HG03097 (cell line): ENCODE results near the gene USP48.

ENCODE experiments used
- ATAC-seq: cut with Tn5 transposase; IDR thresholded peaks from one replicate; pipeline ENCODE4 v1.9.1; 2021; ENCODE audit not compliant: unreplicated experiment, low FRiP score

The USP48 gene

DNA sequence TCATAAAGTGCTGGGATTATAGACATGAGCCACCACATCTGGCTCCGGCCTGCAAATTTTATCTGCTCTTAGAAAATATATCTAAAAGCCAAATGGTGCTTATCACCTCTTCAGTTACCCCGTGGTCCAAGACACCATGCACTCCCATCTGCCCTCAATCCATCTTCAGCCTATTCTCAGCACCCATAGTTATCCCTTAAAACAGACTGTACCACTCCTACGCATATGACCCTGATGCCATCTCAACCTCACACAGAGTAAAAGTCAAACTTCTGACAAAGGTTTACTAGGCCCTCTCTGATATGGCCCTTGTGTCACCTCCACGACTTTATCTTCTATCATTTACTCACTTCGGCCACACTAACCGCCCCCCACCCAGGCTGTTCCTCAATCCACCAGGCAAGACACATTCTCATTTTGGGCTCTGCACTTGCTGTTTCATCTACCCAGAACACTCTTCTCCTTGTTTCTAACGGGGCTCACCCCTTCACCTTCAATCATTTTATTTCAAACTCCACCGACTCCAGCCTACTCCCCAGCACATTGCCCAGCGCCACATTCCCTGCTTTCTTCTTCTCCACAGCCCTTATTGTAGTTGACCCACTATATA, 33.0 kb downstream of the USP48 start:
- no peak for ATAC-seq

DNA sequence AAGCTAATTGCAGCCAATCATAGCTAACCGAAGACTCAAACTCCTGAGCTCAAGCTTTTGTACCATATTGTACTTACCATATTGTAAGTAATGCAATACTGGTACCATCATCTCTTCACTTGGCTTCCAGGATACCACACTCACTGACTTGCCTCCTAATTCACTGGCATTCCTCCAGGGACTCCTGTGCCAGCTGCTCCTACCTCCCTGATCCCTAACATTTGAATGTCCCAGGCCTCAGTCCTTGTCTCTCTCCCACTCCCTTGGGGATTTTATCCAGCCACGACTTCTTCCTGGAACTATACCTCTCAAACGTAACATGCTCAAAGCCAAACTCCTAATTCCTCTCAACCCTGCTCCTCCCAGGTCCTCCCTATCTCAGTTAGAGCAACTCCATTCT, 33.8 kb downstream of the USP48 start:
- ATAC-seq, result no peak

GRCh38 chr1:21743476-21743875, 39.5 kb downstream of the USP48 start:
- no peak for ATAC-seq

GRCh38 chr1:21742578-21742977, 40.4 kb downstream of the USP48 start:
- no peak for ATAC-seq

GRCh38 chr1:21741206-21741605, 41.7 kb downstream of the USP48 start:
- ATAC-seq, result no peak

GRCh38 chr1:21736876-21737275, 46.1 kb downstream of the USP48 start:
- ATAC-seq, result no peak

- no peak for ATAC-seq
These were observed 46.9 kb downstream of the USP48 start for GRCh38 chr1:21736011-21736410.

DNA sequence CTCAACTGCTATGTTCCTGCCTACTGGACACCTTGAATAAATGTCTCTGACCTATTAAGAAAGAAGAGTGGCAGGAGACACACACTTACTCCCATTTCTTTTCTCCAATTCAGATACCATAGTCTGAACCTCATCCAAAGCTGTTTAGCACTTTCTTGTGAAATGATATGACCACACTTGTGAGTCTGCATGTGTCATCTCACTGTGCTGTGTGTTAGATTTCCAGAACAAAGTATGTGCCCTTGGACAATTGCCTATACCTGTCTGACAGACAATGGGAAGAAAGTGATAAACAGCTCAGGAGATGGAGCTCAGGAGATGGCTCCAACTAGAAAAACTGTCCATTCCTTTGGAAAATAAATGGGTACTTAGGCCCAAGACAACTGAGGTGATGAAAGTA, 48.4 kb downstream of the USP48 start:
- ATAC-seq, result no peak

DNA sequence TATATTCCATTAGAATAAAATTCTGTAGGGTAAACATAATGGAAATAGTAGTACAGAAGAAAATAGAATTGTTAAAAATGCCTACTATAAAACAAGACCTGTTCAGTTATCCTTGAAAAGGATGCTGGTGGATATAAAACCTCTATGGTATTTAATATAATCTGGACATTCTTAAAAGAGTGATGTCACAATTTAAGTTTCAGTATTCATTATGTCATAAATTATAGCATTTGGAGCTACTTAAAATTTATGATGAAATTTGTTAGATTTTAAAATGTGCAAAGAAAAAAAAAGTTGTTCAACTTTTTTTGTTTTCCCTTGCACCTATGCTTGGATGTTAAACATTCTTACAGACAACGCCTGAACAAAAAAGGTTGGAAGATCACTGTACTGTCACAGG, 50.3 kb downstream of the USP48 start:
- no peak for ATAC-seq

GRCh38 chr1:21725748-21726392, 57.1 kb downstream of the USP48 start:
- ATAC-seq, result no peak

DNA sequence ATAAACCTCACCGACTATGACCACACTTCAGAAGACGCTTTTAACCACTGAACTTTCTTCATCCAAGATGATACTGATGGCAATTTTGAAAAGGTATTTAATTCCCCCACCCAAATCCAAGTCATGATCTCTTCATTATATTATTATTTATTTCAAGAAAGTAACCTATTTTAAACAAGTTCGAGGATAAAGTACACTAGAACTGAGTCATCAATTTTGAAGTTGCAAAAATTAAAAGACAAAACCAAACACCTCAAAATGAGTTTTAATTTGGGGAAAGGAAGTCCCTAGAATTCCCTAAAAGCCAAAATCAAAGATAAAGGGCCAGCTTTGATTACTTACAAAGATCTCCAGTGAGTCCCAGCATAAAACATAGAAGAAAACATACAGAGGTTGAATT, 58.4 kb downstream of the USP48 start:
- no peak for ATAC-seq

DNA sequence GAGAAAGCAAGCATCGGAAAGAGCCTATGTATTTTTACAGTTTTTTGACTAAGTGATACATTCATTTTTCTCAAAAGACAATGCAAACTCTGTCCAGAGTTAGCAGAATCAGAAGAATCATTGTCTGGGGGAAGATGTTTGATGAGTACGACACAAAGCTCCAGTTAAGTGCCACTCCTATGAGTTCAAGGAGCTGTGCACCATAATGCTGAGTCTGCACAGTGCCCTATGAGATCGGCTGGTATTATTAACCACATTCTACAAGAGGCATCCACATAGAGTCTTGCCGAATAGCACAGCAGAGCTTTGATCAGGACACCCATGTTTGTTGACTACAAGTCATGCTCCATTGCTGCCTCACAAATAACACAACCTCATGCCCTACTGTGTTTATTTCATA, 58.9 kb downstream of the USP48 start:
- no peak for ATAC-seq

- ATAC-seq, result no peak
These were observed 61.5 kb downstream of the USP48 start for GRCh38 chr1:21721295-21721985.

DNA sequence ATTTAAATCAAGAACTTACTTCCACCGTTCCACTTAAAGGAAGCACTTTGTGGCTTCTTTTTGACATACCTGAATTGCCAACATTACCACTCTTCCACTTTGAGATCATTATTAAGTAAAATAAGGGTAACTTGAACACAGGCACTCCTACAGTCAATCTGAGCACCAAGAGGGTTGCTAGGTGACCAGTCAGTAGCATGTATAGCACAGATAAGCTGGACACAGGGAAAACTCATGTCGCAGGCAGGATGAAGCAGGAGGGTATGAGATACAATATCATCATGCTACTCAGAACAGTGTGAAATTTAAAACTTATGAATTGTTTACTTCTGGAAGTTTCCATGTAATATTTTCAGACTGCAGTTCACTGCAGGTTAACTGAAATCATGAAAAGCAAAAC, 66.8 kb downstream of the USP48 start:
- ATAC-seq, result no peak

DNA sequence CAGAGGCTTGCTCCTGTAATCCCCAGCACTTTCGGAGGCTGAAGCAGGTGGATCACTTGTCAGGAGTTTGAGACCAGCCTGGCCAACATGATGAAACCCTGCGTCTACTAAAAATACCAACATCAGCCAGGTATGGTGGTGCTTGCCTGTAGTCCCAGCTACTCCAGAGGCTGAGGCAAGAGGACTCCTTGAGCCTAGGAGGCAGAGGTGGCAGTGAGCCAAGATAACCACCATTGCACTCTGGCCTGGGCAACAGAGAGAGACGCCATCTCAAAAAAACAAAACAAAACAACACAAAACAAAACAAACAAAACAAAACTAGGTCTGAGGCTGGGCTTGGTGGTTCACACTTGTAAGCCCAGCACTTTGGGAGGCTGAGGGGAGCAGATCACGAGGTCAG, 75.1 kb downstream of the USP48 start:
- ATAC-seq, result no peak

DNA sequence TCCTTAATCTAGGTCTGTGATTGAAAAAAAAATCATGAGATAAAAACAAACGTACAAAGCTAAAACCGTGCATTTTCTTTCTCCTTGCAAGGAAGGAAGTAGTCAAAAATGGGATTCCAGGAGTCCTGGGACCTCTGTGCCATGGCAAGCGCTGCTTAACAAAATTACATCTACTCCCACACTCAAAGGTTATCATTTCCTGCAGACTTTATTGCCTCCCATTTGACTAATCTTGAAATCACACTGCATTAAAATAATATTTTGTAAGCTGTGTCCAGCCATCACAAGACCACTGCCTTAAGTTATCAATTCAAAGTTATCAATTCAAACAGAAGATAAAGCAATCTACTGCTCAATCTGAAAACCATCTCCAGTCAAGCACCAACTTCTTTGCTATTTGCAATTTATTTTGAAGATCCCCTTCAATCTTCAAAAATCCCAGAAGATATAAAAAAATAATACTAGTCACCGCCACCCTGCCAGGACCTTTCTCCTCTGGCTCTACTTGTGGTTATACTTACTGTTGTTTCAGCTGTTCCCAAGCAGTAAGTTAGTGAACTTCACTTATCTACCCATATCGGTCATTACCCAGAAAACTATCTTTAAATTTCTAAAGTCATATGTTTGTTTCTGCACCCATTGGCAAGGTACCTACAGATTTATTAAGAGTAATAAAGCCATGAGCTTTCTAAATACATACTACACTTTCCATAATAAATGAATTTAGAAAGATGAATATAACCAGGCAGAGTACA, 75.7 kb downstream of the USP48 start:
- no peak for ATAC-seq

DNA sequence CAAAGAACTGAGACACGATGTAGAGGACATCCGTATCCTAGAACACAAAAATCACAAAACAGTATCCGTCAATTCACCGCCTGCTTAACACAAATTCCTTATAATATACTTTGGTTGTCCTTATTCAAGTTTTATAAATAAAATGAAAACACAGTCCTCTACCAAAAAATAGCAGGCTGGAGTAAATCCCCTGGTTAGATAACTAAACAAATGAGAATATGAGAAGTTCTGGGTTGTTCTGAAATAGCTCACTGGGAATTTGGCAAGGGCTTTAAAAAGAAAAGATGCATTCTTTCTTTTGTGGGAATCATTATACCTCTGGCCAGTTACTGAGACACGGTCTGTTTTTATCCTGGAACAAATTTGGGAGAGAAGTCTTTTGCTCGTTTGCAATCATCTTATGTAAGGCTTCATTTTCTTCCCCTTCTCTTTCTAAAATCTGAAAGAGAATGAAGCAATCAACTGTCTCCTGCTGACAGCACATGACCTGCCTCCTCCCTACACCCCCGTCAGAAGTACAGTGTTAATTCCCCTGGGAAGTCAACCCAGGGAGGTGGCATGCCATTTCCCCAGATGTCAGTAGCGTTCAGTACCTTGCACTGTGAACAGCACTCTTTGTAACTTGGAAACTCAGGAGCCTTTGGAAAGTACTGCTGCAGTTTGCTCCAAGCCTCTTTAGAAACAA, 76.7 kb downstream of the USP48 start:
- no peak for ATAC-seq

DNA sequence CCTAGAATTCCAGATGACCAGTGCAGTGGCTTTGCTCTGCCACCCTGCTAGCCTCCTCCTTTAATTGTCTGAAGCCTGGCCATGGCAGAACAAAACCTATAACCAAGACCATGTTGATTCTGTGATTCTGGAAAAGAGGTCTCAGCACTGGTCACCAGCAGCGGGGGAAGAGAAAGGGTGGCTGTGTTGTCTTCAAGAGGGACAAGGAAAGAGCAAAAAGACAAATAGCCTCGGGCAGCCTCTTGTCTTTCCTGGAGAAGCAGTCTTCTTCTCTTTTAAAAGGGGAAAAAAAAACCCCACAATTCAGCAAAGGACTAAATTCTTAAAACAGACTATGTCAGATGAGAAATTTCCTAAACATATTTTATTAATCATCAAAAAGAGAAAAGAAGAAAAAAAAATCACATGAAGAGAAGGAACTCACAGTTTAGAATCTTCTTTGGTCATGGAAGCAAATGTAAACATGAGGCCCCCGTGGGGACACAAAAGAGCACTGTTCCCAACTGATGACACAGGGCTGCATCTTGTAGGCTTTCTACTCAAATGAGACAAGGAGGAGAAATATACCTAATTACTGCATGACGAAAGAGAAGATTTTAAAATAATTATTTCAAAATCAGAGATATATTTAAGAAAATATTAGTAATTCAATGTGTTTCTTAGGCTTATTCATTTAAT, 77.5 kb downstream of the USP48 start:
- no peak for ATAC-seq

GRCh38 chr1:21704145-21704544, 78.8 kb downstream of the USP48 start:
- no peak for ATAC-seq

GRCh38 chr1:21703318-21703963, 79.5 kb downstream of the USP48 start:
- ATAC-seq, result no peak
